Measurements from ENCODE around the gene FEM1C. TPM values are rescaled to one million over a fixed set of nuclear protein-coding genes. Genes with fewer than 3 reads are reported as not detected.

Gene FEM1C
- total RNA-seq, 1 experiment from 2014 or later, result 10.4 TPM

DNA sequence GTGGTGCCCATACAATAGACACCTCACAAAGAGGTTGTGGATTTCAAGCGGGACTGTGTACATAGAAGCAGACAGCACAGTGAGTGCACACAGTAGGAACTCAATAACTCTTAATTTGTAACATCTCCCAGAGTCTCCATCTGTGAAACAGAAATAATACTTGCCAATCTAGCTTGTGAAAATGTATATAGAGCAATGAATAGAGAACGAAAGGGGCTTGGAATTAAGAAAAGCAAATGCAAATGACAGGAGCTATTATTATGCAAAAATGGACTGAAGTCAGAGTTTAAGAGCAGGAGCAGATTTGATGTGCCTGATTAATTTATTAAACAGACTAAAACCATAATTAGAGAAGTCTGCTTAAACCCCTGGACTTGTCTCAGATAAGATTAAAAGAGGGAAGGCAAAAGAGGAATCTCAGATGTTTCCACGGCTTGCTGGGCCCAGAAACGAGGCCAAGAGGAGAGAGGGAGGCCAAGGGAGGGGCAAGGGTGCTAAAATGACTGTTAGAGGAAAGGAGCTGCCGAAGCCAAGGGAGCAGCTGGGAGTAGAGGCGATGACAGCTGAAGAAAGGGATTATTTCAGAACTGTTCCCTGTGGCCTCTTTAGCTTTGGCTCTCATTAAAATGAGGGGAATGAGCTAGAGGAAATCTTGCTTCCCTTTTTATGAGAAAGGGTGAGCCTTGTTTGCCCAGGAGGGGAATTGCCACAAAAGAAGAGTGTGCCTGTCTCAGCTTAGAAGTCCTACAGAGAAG lies 72.1 kb downstream of the FEM1C start:
- H3K27me3 ChIP-seq (ENCODE audit: control insufficient read depth, insufficient read depth, low read length), result no peaks in the 10 kb centered on the region
- DNase-seq (ENCODE audit: low read depth, low spot score), result no peak
- CTCF ChIA-PET, result no interaction called here
- no peak for ATAC-seq
- in situ Hi-C loops (cut with HindIII; ENCODE audit: low pct_unique_long_range_greater_than_20kb, low sequenced_read_pairs), result no loop called here
- H3K4me1 ChIP-seq (ENCODE audit: control insufficient read depth, insufficient read depth, low read length), result no peaks in the 10 kb centered on the region
- no TSS peak for BruUV-seq (replicated peaks)
- TF ChIP-seq, protein P1, sequence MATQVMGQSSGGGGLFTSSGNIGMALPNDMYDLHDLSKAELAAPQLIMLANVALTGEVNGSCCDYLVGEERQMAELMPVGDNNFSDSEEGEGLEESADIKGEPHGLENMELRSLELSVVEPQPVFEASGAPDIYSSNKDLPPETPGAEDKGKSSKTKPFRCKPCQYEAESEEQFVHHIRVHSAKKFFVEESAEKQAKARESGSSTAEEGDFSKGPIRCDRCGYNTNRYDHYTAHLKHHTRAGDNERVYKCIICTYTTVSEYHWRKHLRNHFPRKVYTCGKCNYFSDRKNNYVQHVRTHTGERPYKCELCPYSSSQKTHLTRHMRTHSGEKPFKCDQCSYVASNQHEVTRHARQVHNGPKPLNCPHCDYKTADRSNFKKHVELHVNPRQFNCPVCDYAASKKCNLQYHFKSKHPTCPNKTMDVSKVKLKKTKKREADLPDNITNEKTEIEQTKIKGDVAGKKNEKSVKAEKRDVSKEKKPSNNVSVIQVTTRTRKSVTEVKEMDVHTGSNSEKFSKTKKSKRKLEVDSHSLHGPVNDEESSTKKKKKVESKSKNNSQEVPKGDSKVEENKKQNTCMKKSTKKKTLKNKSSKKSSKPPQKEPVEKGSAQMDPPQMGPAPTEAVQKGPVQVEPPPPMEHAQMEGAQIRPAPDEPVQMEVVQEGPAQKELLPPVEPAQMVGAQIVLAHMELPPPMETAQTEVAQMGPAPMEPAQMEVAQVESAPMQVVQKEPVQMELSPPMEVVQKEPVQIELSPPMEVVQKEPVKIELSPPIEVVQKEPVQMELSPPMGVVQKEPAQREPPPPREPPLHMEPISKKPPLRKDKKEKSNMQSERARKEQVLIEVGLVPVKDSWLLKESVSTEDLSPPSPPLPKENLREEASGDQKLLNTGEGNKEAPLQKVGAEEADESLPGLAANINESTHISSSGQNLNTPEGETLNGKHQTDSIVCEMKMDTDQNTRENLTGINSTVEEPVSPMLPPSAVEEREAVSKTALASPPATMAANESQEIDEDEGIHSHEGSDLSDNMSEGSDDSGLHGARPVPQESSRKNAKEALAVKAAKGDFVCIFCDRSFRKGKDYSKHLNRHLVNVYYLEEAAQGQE (IDR thresholded peaks at IDR 0.05; ENCODE audit: insufficient read depth in 1 of 2, low read depth in 2 of 2, low read length in 1 of 2), result no peak
- TF ChIP-seq TCF7L2 (IDR thresholded peaks at IDR 0.05; ENCODE audit: low read depth, low read length), result no peak
- TF ChIP-seq SIN3A (IDR thresholded peaks at IDR 0.05; ENCODE audit: borderline replicate concordance, insufficient read depth, low read depth, low read length), result no peak
- TF ChIP-seq POLR2AphosphoS5 (IDR thresholded peaks at IDR 0.05; ENCODE audit: low read depth, low read length), result no peak
- TF ChIP-seq CTCF (IDR thresholded peaks at IDR 0.05), result no peak
- intact Hi-C loops (cut with micrococcal nuclease; ENCODE audit: unreplicated experiment), result no loop called here
- no peak overlapping the region for H3K27ac ChIP-seq (ENCODE audit: low read length)
- no peaks in the 10 kb centered on the region for H3K36me3 ChIP-seq (ENCODE audit: control insufficient read depth, insufficient read depth, low read length)
- H3K4me3 ChIP-seq (ENCODE audit: low read depth in 2 of 2, low read length in 2 of 2), result no peak overlapping the region
- POLR2A ChIA-PET, result no interaction called here
- H3K9me3 ChIP-seq (ENCODE audit: control insufficient read depth, insufficient read depth, low read depth, low read length), result no peaks in the 10 kb centered on the region

DNA sequence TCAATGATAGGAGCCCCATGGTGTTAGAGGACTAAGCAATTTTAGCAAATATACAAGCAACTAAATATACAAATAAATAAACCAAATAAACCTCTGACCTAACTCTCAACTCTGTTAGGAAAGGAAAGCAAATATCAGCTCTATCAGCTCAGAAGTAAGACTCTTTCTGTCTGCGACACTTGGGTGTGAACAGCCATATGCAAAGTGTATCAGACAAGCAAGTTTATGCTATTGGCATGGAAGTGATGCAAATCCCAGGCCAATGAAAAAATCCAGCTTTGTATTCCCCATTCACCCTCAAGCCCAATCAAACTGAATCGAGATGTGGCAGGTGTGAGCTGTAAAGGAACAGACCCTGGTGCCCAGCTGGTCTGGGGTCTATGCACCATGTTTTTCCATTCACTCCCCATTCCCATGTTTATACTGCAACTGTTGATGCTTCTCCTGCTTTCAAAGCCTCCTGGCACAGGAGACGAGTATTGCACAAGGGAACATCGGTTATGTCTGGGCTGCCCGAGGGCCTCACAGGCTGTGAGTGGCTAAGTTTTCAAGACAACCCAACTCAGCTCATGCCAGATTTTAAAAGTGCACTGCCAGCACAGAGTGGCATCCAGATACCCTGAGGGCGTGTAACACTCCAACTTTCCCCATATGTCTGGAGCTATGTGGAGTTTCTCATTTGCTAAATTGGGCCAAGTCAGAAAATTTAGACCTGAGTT lies 73.1 kb downstream of the FEM1C start:
- no TSS peak for BruUV-seq (replicated peaks)
- no peak overlapping the region for H3K4me3 ChIP-seq (ENCODE audit: low read depth in 2 of 2, low read length in 2 of 2)
- no peaks in the 10 kb centered on the region for H3K4me1 ChIP-seq (ENCODE audit: control insufficient read depth, insufficient read depth, low read length)
- no peaks in the 10 kb centered on the region for H3K9me3 ChIP-seq (ENCODE audit: control insufficient read depth, insufficient read depth, low read depth, low read length)
- CTCF ChIA-PET, result interaction anchor here (0.6 kb wide), 1 partner anchor 37 kb away, joined by 8 read pairs; no protein-coding TSS in a partner anchor
- POLR2A ChIA-PET, result no interaction called here
- in situ Hi-C loops (cut with HindIII; ENCODE audit: low pct_unique_long_range_greater_than_20kb, low sequenced_read_pairs), result no loop called here
- no peak overlapping the region for H3K27ac ChIP-seq (ENCODE audit: low read length)
- no peaks in the 10 kb centered on the region for H3K36me3 ChIP-seq (ENCODE audit: control insufficient read depth, insufficient read depth, low read length)
- ATAC-seq, result no peak
- H3K27me3 ChIP-seq (ENCODE audit: control insufficient read depth, insufficient read depth, low read length), result no peaks in the 10 kb centered on the region
- intact Hi-C loops (cut with micrococcal nuclease; ENCODE audit: unreplicated experiment), result no loop called here
- TF ChIP-seq SIN3A (IDR thresholded peaks at IDR 0.05; ENCODE audit: borderline replicate concordance, insufficient read depth, low read depth, low read length), result no peak
- TF ChIP-seq POLR2AphosphoS5 (IDR thresholded peaks at IDR 0.05; ENCODE audit: low read depth, low read length), result no peak
- TF ChIP-seq, protein P1 (IDR thresholded peaks at IDR 0.05; ENCODE audit: insufficient read depth in 1 of 2, low read depth in 2 of 2, low read length in 1 of 2), result no peak
- TF ChIP-seq TCF7L2 (IDR thresholded peaks at IDR 0.05; ENCODE audit: low read depth, low read length), result no peak
- no peak for TF ChIP-seq CTCF (IDR thresholded peaks at IDR 0.05)
- no peak for DNase-seq (ENCODE audit: low read depth, low spot score)

All from Panc1 (cell line).